ENCODE measurements around the gene SMPD1.

- TF ChIP-seq CTCF (IDR thresholded peaks at IDR 0.05; ENCODE audit: insufficient read depth, low read length, poor library complexity, severe bottlenecking), result no peak
- no peak for TF ChIP-seq EZH2phosphoT487 (conservative IDR thresholded peaks at IDR 0.05; ENCODE audit: low read length)
Measured at GRCh38 chr11:6389905-6390717, at the start of gene SMPD1.

Measured in SU-DHL-6 (cell line).